HG03575 (cell line): ENCODE measurements around the gene IGF2R.
"Not testable (repeated sequence)": the region's sequence is repeated elsewhere in the genome, so short reads cannot be mapped to it uniquely, and the experiment has no call there.

ENCODE experiments used
- ATAC-seq: cut with Tn5 transposase; IDR thresholded peaks from one replicate; pipeline ENCODE4 v1.9.1; 2021; ENCODE audit not compliant: unreplicated experiment, insufficient number of reproducible peaks, low FRiP score; ENCODE audit errors: extremely low read depth

Gene IGF2R

DNA sequence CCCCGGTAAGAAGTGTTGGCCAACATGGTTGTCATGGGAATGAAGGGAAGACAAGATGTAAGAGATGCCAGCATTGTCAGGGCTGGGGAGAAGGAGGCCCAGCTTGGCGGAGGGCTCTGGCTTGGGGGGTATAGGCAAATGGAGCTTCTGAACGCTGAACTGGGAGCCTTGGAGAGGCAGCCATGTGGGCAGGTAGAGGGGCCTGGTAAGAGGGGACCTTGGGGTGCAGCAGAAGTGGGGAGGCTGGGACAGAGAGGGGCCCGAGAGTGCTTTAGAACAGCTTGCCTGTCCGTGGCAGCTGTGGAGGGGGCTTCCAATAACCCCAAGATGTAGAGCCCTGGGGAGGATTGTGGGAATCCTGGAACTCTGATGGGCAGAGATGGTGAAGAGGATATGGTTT is 155.7 kb downstream of the IGF2R start:
- no peak for ATAC-seq

DNA sequence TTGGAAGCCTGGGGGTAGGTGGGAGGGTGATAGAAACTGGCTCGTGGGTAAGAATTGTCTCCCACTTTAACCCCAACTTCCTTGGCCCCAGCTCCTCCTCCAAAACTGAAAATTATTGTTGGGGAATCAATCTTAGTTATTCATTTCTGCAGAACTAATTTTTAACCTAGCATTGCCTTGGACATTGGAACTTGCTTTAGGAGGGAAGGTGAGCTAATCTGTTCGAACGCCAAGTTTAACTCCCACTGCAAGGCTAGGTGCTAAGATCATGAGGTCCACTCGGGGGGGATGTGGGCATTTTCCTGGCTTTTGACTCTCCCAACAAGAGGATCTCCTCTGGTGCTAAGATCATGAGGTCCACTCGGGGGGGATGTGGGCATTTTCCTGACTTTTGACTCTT is 156.2 kb downstream of the IGF2R start:
- ATAC-seq = not testable (repeated sequence)

DNA sequence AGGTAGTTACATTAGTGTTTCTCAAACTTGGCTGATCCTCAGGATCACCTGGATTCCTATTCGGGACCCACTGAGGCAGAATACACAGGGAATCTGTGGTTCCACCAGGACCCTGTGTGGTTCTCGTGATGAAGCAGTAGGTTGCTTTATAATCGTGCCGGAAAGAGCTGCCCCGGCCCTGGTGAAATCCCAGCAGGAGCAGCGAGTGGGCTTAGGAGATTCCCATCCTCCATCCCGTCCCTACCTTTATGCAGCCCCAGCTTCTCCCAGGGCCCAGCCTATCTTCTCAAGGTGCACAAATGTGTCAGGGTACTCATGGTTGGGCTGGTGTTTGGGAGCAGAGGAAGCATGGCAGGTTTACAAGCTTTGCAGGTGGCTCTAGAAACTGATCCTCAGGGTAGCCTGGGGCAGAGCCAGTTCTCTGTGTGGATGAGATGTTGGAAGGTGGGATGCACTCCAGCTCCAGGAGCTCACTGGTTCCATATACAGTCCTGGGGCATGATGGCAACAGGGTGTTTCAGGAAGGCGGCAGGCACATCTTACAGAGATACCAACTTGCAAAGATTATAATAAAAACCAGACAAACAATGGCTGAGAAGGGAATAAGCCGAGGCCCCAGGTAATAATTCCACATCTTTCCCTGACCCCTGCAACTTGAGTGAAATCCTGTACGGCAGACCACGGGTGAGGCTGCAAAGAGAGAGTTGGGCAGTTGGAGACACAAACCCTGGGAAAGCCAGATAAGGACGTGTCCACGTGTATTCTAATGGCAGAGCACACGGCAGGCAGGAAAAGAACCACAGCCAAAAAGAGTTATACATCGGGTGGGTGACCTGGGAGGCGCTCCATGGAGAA is 158.6 kb downstream of the IGF2R start:
- ATAC-seq = no peak

DNA sequence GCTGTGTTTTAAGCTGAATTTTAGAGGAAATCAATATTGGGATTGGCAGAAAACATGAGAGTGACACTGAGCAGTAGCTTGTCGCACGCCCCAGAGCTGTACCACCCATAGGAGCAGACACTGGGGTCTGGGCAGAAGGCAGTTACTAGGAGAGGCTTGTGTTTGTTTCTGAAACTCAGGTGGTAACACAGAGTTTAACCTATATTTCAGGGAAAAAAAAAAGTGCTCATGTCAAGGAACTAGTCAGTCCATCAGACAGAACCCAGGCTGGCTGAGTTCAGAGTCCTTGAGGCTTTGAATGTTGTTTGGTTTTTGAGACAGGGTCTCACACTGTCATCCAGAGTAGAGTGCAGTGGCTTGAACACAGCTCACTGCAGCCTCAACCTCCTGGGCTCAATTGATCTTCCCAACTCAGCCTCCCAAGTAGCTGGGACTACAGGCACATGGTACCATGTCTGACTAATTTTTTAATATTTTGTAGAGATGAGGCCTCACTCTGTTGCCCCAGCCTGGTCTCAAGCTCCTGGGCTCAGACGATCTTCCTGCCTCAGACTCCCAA is 159.3 kb downstream of the IGF2R start:
- ATAC-seq = no peak

DNA sequence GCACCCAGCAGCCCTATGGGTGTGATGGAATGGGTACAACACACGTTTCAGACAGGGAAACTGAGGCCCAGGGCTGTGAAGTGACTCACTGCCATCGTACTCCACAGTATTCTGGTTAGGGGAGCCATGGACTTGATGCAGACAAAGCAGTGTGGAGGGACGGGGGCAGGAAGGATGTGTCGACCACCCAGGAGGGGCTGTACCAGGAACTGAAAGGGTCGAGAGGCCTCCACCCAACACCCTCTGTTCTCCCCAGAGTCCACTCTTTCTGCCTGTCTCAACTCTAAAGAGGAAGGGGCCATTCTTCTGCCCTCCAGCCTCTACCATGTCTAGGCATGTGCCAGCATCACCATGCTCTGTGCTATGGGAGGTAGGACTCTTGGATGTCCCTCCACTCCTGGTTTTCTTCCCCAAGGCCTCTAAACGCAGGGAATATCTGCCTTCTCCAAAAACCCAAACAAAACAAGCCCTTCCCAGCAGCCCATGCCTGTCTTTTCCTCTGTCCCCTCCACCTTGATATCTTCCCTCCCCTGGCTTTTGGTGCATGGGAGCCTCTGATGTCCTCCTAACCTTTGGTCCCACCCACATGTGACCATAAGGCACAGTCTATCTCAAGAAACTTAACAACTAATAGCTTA is 160.1 kb downstream of the IGF2R start:
- no peak for ATAC-seq

DNA sequence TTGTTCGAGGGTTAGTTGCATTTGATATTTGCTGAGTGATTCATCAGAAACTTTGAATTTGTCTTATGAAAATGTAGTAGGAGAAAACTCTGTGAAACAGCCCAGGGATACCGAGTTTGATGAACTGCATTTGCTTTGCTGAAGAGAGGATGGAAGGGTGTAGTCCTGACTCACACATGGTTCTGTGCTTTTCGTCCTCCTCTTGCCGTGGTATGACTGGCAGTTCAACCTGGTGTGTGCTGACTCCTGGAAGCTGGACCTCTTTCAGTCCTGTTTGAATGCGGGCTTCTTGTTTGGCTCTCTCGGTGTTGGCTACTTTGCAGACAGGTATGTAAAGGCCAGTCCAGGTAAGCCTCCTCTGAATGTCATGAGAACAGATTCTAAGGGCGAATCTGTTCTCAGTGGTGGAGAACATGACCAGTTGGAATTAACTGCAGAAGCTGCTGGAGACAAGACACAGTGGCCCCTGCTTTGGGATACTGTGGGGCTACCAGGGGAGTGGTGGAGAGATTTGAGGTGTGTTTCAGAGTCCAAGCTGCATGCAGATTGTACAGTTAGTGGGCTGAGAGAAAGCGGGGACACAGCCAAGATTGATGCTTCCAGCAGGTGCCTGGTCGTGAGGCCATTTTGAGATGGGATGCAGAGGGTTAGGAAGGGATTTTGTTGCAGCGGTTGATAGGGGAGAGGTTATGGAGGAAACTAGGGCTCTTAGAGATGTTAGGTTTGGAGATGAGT is 161.2 kb downstream of the IGF2R start:
- ATAC-seq = no peak

DNA sequence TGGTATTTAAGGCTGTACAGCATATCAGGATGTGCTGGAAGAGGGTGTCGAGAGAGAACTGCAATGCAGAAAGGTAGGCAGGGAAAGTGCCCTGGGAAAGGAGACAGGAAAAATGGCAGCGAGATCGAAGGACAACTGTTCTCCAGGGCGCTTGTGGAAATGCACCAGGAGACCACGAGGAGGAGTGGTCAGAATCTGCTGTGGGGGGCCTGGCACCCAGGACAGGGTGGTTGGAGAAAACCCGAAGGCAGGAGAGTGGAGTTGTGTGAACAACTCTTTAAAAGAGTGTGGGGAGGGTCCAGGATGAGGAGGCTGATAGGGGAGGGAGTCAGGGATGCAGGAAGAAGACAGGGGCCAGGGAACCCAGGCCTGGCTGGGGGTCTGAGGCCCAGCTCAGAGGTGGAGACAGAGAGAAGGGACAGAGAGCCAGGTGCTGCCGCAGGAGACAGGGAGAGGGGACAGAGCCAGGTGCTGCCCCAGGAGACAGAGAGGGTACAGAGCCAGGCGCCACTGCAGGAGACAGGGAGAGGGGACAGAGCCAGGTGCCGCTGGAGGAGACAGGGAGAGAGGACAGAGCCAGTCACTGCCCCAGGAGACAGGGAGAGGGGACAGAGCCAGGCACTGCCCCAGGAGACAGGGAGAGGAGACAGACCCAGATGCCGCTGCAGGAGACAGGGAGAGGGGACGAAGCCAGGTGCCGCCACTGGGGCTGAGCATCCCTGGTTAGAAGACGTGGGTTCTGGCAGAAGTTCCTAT is 162.0 kb downstream of the IGF2R start:
- ATAC-seq = no peak

DNA sequence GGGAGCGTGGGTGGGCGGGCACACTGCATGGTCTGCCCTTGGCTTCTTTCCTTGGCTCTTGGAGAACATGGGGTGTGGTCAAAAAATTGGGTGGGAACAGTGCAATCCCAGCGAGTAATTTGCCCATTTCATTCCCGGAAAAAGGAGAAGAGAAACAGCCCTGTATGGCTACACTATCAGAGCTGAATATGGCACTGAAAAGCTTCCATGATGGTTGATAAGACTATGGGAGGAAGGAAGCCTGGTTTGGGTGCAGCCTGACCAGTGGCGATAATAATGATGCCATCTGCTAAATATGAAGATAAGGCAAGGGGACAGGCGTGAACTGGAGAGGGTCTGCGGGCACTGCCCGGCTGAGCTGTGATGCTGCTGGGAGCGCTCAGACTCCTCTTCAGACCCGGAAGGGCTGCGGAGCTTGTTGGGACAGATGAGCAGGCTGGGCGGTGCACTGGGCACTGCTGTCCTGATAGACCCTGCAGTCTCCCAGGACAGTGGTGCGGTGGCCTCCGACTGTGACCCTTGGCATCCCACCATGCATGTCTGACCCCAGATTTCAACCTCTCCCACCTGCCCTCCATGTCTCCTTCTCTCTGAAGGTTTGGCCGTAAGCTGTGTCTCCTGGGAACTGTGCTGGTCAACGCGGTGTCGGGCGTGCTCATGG is 162.9 kb downstream of the IGF2R start:
- ATAC-seq = no peak

DNA sequence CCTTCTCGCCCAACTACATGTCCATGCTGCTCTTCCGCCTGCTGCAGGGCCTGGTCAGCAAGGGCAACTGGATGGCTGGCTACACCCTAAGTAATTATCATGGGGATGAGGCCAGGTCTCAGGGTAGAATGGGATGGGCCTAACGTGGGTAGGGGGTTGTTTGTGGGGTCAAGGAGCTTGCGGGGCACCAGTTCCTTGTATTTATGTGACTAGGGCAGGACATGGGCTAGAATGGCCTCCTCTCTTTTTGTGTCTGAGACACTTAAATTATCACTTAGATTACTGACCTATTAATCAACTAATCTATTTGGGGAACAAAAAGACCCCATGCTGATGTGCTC is 163.4 kb downstream of the IGF2R start:
- ATAC-seq = no peak

DNA sequence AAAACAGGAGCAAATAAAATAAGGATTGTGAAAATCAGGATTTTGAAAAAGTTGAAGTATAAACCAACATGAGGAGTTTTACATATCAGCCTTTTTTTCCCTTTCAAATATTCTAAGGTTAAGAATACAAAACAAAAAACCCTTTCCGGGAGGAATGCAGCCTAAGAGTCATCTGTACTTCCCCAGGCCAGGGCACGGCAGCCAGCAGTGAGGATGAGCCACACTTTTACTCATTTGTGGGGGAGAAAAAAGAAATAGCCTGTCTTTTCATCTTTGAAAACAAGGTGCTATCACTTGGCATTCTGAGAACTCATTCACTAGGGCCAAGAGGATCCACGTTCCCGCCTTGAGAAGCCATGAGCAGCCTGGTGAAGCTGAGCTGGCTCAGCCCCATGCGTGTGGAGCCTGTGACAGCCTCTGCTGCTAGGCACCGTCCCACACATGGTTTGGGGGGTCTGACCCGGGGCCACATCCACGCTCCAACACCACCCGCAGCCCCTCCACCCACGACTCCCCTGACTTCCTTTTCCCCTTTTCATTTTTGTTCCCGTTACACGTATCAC is 164.0 kb downstream of the IGF2R start:
- ATAC-seq = no peak

DNA sequence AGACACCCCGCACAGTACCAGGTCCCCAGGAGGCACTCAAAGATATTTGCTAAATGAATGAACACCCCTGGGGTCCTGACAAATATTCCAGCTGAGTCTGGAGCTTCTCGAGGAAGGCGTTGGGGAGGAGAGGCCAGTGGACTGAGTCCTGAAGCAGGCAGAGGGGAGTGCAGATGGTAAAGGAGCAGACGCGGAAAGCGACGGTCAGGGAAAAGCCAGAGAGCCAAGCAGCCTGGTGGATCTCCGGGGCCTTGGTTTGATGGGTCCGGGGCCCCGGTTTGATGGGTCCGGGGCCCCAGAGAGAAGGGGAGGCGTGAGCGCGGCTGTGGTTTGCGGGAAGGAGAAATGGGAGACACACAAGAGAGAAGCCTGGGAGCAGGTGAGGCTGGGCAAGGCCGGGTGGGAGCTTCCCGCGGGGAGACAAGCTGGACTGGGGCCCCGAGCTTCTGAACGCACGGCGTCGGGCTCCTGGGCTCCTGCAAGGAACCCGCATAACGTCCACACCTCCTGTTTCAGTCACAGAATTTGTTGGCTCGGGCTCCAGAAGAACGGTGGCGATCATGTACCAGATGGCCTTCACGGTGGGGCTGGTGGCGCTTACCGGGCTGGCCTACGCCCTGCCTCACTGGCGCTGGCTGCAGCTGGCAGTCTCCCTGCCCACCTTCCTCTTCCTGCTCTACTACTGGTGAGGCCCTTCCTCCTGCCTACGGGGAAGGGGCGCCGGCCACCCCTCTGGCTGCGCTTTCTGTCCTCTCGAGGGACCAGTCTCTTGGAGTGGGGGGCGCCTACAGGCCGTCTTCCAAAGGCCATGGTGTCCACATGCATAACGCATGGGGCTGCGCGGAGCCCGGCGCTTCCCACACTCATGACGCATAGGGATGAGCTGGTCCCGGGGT is 164.8 kb downstream of the IGF2R start:
- ATAC-seq = no peak

DNA sequence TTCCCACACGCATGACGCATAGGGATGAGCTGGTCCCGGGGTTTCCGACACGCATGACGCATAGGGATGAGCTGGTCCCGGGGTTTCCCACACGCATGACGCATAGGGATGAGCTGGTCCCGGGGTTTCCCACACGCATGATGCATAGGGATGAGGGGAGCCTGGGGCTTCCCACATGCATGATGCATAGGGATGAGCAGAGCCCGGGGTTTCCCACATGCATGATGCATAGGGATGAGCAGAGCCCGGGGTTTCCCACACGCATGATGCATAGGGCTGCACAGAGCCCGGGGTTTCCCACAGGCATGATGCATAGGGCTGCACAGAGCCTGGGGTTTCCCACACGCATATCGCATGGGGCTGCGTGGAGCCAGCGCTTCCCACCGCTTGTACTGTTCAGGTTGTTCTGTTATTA is 165.5 kb downstream of the IGF2R start:
- not testable (repeated sequence) for ATAC-seq

DNA sequence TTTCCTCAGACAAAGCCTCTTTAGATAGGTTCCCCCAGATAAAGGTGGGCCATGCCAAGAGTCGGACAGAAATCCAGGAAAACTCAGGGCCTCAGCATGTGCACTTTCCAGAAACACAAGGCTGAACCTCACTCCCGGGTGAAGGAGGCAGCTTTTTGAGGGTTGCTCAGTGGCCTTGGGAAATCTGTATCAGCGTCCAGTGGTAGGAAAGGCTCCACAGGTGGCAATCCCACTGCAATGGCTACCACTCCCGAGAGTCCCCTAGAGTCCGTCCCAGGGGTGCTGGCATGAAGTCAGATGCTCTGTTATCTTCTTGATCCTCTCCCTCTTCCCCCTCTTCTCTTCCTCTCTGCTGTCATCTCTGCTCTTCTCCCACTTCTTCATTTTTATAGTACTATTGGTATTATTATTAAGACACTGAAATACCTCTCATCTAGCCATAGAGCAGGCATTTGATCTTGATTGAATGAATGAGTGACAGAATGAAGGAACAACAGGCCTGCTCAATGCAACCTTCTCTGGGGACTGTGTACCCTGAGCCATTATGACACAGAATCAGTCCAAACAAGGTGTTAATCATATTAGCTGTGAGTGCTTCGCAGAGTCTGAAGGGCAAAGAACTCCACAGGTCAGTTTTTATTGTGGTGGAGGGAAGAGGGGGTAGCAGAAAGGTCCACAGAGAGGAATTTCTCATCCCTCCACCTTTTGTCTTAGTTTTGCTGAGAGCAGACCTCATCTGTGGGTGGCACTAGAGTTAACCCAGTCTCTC is 166.1 kb downstream of the IGF2R start:
- no peak for ATAC-seq

DNA sequence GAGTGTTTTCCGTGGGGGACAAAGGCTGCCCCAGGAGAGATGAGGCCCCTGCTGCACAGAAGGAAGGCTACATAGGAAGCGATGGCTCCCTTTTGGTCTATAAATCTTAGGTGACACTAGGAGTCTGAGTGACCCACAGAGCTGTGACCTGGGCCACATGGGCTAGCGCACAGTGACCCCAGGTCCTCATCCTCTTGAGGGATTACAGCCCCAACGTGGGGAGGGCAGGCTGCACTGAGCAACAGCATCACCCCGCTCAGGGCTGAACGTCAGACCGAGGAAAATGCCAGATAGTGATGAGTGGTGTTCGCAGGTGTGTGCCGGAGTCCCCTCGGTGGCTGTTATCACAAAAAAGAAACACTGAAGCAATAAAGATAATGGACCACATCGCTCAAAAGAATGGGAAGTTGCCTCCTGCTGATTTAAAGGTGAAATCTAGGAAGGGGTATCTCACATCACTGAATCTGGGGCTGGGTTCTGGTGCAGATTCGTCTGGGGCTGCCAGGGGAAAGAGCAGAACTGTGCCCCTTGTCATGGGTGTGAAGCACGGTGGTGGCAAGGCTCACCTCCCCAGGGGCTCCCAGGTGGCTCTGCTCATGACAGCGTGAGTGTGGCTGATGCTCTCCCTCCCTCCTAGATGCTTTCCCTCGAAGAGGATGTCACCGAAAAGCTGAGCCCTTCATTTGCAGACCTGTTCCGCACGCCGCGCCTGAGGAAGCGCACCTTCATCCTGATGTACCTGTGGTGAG is 167.2 kb downstream of the IGF2R start:
- ATAC-seq = no peak

DNA sequence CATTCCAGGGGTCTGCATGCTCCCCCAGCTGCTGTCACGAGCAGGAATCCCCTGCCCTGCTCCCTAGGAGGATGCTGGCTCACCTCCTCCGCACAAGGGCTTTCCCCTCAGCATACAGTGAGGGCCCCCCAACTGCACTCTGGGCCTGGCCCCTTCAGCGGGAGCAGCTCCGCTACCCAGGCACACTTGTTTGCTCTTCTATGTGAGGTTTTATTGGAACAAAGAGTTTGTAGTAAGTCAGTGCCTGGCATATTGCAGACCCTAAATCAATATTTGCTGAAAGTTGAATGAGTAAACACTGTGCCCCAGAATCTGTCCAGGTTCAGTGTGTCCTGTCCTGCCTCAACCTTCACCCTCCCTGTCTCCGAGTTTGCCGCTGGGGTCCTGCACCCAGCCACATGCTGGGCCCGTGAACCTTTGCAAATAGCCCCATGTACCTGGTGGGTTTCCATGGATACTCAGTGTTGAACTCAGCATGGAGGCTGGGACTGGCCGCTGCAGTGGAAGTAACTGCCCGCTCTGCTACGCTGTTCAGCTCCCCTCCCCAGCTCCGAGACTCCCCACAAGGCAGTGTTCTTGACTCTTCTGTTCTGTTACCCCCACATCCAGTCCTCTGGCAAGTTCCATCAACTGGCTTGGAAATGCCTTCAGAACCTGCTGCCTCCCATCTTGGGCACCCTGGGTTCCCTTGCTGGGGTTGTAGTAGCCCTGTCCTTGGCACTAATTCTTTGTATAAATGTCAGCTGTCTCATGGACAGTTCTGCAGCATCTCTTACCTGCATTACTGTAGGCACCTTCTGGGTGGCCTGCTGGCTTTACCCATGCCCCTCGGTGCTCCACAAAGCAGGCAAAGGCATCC is 168.5 kb downstream of the IGF2R start:
- no peak for ATAC-seq
